NCI-H226 (cell line): ENCODE results near the gene ZPR1.
"Not testable (repeated sequence)": the region's sequence is repeated elsewhere in the genome, so short reads cannot be mapped to it uniquely, and the experiment has no call there.

Source experiments
- DNase-seq: peaks from one replicate; pipeline ENCODE4 v3.0.0-alpha.2; 2015

ZPR1 gene, protein sequence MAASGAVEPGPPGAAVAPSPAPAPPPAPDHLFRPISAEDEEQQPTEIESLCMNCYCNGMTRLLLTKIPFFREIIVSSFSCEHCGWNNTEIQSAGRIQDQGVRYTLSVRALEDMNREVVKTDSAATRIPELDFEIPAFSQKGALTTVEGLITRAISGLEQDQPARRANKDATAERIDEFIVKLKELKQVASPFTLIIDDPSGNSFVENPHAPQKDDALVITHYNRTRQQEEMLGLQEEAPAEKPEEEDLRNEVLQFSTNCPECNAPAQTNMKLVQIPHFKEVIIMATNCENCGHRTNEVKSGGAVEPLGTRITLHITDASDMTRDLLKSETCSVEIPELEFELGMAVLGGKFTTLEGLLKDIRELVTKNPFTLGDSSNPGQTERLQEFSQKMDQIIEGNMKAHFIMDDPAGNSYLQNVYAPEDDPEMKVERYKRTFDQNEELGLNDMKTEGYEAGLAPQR

DNA sequence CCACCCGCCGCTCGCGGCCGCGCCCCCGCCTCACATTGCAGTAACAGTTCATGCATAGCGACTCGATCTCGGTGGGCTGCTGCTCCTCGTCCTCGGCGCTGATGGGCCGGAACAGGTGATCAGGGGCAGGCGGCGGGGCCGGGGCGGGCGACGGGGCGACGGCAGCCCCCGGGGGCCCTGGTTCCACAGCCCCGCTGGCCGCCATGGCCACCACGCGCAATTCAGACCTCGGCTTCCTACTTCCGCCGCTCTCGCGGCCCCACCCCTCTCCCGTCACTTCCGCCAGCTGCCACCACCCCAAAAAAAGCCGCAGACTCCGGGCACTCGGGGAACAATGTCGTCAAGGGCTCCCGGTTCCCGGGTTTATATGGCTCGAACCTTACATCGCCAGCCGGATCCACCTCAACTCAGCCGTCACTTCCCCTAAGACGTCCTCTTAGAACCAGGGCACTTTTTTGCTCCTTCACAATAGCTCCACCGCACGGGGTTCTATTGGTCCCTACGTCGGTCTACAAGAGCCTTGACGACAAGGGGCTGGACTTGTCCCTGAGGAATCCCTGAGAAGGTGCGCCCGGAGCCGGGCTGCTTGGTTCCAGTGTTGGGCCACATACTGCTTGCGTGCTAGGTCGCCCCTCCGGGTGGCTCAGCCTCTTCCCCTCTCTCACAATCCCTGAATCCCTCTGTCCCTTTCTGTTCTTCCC is at the start of gene ZPR1:
Gene ZPR1, minus strand, starts transcription at position 238 of the 701 bp plus-strand sequence. Its CDS starts 33 bp downstream, at position 205.
- DNase-seq, result peak; percentile 62

- no peak for DNase-seq
These were observed 48.8 kb upstream of the ZPR1 start for GRCh38 chr11:116836632-116836991.

GRCh38 chr11:116835791-116836631 is 48.2 kb upstream of the ZPR1 start:
- DNase-seq, result peak; percentile 93

DNA sequence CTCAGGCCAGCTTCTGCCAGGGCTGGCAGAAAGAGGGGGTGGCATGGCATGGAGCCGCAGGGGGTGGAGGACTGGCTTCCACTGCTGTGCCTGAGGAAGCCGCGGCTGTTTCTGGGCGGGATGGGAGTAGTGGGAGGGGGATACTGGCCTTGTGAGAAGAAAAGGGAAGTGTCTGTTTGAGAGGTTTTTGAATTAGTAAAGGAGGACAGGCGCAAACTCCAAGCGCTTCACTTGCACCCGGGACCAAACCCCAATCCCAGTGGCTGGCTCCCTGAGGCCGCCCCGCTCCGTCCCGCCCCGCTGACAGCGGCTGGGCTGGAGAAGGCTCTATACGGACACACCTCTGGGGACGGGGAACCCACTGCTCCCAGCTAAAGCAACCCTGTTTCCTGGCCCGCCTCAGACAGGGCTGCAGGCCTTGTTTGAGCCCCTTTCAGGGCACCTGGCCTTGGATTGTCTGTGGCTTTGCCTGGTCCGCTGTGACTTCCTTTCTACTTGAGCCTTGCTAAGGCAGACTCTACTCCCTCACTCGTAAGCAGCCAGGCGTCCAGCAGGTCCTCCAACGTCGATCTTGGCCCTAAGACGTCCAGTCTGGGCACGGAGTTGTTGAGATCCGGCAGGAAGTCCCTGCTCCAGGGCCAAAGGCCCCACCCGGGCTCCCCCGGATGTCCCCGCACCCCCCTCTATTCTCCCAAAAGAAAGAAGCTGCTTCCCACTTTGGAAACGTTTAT is 47.4 kb upstream of the ZPR1 start:
- DNase-seq, result no peak

GRCh38 chr11:116834535-116835041 is 46.8 kb upstream of the ZPR1 start:
- not testable (repeated sequence) for DNase-seq

DNA sequence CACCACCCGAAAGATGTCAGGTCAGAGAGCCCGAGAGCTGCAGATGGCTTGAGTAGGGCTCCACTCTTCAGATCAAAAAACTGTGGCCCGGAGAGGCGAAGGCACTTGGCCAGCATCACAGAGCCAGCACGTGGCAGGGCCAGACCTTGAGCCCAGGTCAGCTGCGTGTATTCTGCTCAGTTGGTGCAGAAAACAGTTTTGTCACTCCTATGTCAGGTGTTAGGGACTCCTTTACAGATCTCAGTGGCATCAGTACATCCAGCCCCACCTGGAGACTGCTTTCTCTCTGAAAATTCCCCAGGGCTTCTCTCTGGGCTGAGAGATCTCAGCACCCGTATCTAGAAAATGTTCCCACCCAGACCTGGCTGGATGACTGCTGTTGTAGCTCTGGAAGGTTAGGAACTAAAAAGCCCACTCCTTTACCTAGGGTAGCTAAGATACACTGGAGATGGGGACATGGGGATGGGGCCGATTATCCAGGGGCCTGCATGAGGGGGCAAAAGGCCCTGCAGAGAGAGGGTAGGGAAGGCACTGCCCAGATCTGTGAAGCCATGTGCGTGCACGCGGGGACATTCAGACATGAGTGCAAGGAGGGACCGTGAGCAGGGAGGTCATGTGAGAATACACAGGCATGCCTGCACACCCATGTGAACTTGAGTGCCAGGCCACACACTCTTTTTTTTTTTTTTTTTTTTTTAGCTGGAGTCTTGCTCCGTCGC is 46.2 kb upstream of the ZPR1 start:
- DNase-seq, result no peak

- no peak for DNase-seq
These were observed 45.6 kb upstream of the ZPR1 start for GRCh38 chr11:116833491-116833815.

GRCh38 chr11:116832350-116833290 is 44.8 kb upstream of the ZPR1 start:
- no peak for DNase-seq

- no peak for DNase-seq
These were observed 44.0 kb upstream of the ZPR1 start for GRCh38 chr11:116831790-116832349.

DNA sequence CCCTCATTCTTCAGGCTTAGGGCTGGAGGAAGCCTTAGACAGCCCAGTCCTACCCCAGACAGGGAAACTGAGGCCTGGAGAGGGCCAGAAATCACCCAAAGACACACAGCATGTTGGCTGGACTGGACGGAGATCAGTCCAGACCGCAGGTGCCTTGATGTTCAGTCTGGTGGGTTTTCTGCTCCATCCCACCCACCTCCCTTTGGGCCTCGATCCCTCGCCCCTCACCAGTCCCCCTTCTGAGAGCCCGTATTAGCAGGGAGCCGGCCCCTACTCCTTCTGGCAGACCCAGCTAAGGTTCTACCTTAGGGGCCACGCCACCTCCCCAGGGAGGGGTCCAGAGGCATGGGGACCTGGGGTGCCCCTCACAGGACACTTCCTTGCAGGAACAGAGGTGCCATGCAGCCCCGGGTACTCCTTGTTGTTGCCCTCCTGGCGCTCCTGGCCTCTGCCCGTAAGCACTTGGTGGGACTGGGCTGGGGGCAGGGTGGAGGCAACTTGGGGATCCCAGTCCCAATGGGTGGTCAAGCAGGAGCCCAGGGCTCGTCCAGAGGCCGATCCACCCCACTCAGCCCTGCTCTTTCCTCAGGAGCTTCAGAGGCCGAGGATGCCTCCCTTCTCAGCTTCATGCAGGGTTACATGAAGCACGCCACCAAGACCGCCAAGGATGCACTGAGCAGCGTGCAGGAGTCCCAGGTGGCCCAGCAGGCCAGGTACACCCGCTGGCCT is 42.5 kb upstream of the ZPR1 start:
- DNase-seq, result no peak

GRCh38 chr11:116829525-116830183 is 41.8 kb upstream of the ZPR1 start, which contains the start of gene APOC3:
TSS of gene APOC3 (plus strand) at chr11:116829907. CDS start at chr11:116830583, 676 bp downstream.
- DNase-seq, result peak; percentile 22

DNA sequence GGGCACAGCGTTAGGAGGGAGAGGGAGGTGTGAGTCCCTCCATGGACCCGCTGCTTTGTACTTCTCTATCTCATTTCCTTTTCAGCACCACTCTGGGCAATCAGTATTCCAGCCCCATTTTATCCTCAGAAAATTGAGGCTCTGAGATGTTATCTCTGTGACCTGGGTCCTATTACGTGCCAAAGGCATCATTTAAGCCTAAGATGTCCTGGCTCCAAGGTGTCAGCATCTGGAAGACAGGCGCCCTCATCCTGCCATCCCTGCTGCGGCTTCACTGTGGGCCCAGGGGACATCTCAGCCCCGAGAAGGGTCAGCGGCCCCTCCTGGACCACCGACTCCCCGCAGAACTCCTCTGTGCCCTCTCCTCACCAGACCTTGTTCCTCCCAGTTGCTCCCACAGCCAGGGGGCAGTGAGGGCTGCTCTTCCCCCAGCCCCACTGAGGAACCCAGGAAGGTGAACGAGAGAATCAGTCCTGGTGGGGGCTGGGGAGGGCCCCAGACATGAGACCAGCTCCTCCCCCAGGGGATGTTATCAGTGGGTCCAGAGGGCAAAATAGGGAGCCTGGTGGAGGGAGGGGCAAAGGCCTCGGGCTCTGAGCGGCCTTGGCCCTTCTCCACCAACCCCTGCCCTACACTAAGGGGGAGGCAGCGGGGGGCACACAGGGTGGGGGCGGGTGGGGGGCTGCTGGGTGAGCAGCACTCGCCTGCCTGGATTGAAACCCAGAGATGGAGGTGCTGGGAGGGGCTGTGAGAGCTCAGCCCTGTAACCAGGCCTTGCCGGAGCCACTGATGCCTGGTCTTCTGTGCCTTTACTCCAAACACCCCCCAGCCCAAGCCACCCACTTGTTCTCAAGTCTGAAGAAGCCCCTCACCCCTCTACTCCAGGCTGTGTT is 41.1 kb upstream of the ZPR1 start:
- DNase-seq, result no peak

DNA sequence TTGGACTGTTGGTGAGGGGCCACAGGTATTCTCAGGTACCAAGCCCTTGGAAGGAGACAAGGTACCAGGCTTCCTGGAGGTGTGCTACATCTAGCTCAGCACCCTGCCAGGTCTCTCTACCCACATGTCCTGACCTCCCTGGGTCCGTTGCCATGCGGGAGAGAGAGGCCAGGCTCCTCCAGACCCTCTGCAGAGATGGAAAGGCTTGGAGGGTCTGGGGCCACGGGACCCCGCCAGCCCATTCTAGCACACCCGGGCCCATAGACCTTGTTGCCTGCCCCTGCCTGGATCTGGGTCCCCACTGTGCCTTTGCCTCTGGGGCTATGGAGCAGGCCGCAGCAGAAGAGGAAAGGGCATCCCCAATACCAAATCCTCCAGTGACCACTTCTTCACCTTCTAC is 39.6 kb upstream of the ZPR1 start:
- DNase-seq, result no peak

DNA sequence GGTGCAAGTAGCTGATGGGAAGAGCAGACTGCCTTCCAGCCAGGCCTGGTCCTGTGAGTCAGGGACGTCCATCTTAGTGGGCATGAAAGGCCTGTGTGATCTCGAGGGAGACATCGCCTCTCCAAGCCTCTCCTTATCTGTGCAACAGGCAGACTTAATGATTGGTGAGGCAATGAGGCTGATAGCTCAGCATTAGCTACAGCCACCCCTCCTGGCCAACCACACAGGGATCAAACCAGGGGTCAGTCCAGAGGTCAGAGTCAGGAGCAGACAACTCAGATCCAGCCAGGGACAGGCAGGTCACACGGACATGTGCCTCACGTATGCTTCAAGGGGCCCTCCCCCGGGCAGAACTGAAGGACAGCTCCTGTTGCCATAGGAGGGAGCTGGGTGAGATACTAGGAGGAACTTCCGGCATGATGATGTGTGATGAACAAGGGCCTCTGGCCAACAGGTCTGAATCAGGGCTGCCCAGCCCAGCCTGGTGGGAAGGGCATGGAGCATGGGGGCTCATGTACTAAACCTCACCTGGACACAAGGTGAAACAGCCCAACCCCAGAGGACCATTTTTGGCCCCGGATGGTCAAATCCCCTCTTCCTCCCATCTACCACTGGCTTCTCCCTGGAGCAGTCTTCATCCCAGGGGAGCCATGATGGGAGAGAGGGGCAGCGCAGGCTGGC is 39.1 kb upstream of the ZPR1 start:
- DNase-seq, result no peak

- DNase-seq, result no peak
These were observed 38.3 kb upstream of the ZPR1 start for GRCh38 chr11:116825854-116826750.

- no peak for DNase-seq
These were observed 37.6 kb upstream of the ZPR1 start for GRCh38 chr11:116825434-116825833.
